ENCODE results near the gene SERPINB3.

- no peak for TF ChIP-seq CTCF (conservative IDR thresholded peaks at IDR 0.05 in 1 of 2, IDR thresholded peaks at IDR 0.05 in 1 of 2; ENCODE audit: extremely low read depth in 1 of 2, insufficient read depth in 1 of 2, low read depth in 1 of 2, low read length in 2 of 2)
- no peak for TF ChIP-seq EZH2 (IDR thresholded peaks at IDR 0.05; ENCODE audit: borderline replicate concordance, low read length)
Observed at GRCh38 chr18:63677500-63678225, 16.0 kb upstream of the SERPINB3 start.

Measured in mammary epithelial cell (primary cell).